Peyer's patch (tissue), 4 donors: Measurements from ENCODE around the gene NLGN2.

Source experiments
- CTCF ChIP-seq, 6 experiments: fragments of 450-650 bp in 4 of 6; fragments of 200-600 bp in 2 of 6; sonication (generic) in 1 of 6; IDR thresholded peaks; one replicate each; pipeline ENCODE4 v1.5.1; 2017 to 2019; ENCODE audit warnings: antibody characterized with exemption in 6 of 6, mild to moderate bottlenecking in 3 of 6, moderate library complexity in 1 of 6
- POLR2A ChIP-seq, 2 donors: fragments of 450-650 bp; IDR thresholded peaks; one replicate each; pipeline ENCODE4 v1.5.1; 2017; ENCODE audit warnings: antibody characterized with exemption in 2 of 2, mild to moderate bottlenecking in 2 of 2, moderate library complexity in 2 of 2

- TF ChIP-seq CTCF (IDR thresholded peaks at IDR 0.05) = no peak
- TF ChIP-seq POLR2A (IDR thresholded peaks at IDR 0.05) = no peak
Observed at GRCh38 chr17:7392696-7393612, 14.7 kb upstream of the NLGN2 start.
